GM12878 (cell line): ENCODE measurements around the gene ZNF792. TPM values are rescaled to one million over a fixed set of nuclear protein-coding genes. Genes with fewer than 3 reads are reported as not detected.

Experiments used
- ATAC-seq: fragments of 200-7000 bp; cut with Tn5 transposase; 3 replicates; pipeline ENCODE4 v1.9.1; 2020; ENCODE audit warnings: mild to moderate bottlenecking, moderate library complexity
- BruUV-seq: library from RNA; stranded (reverse); fragments of 400-500 nt; replicated peaks from 2 replicates; lab custom pipeline; 2021; lab: Mats Ljungman, UMichigan
- CTCF ChIA-PET: fragments of 300-600 bp; sonication (Branson Sonifier 250); formaldehyde crosslinking; extraction: SDS; loops from one replicate; lab custom pipeline; 2021; ENCODE audit warnings: inconsistent platforms; lab: Yijun Ruan, JAX
- POLR2A ChIA-PET: fragments of 350-600 bp; formaldehyde crosslinking; extraction: SDS; loops from one replicate; lab custom pipeline; 2021; ENCODE audit warnings: inconsistent platforms; lab: Charles Lee
- RAD21 ChIA-PET: fragments of 300-600 bp; sonication (Branson Sonifier 250); formaldehyde crosslinking; loops from one replicate; lab custom pipeline; 2023; ENCODE audit warnings: antibody characterized with exemption; ENCODE audit not compliant: unreplicated experiment; lab: Charles Lee
- SMC1A ChIA-PET: fragments of 300-600 bp; sonication (Branson Sonifier 250); formaldehyde crosslinking; loops from one replicate; lab custom pipeline; 2023; ENCODE audit not compliant: unreplicated experiment, uncharacterized antibody; lab: Charles Lee
- DNase-seq: peaks from one replicate; pipeline ENCODE4 v3.0.0-alpha.2; 2011; ENCODE audit warnings: low read depth, low spot score
- FAIRE-seq: peaks from 3 replicates; lab custom pipeline; 2011; peaks lifted over from hg19 to GRCh38; lab: Jason Lieb, UNC
- H2AFZ ChIP-seq: 2 replicates; pipeline ENCODE4 v1.6.0; 2011; ENCODE audit warnings: low read depth, low read length, control low read depth; ENCODE audit not compliant: control insufficient read depth
- H3K27ac ChIP-seq: 2 replicates; pipeline ENCODE4 v1.5.1; 2011; ENCODE audit warnings: control low read depth; ENCODE audit not compliant: control insufficient read depth, insufficient read depth
- H3K27me3 ChIP-seq, 2 experiments: replicated peaks in 1 of 2; 2 replicates each; pipeline versions ENCODE4 v1.6.0 to v1.6.1; 2011; ENCODE audit warnings: low read length in 1 of 2; ENCODE audit not compliant: control insufficient read depth in 2 of 2, insufficient read depth in 2 of 2
- H3K36me3 ChIP-seq, 2 experiments: 2 replicates each; pipeline ENCODE4 v1.5.1; 2011; ENCODE audit warnings: low read length in 1 of 2; ENCODE audit not compliant: control insufficient read depth in 2 of 2, insufficient read depth in 2 of 2
- H3K4me1 ChIP-seq: 2 replicates; pipeline ENCODE4 v1.6.1; 2011; ENCODE audit warnings: mild to moderate bottlenecking, low read length, moderate library complexity, mixed read lengths; ENCODE audit not compliant: control insufficient read depth, insufficient read depth
- H3K4me2 ChIP-seq: 2 replicates; pipeline ENCODE4 v1.6.0; 2011; ENCODE audit warnings: control low read depth; ENCODE audit not compliant: control insufficient read depth, insufficient read depth
- H3K4me3 ChIP-seq: fragments of 200-600 bp; sonication (generic); 2 replicates; pipeline ENCODE4 v1.5.1; 2016
- H3K79me2 ChIP-seq: 2 replicates; pipeline ENCODE4 v1.6.0; 2011; ENCODE audit warnings: low read length; ENCODE audit not compliant: control insufficient read depth, insufficient read depth
- H3K9ac ChIP-seq: 2 replicates; pipeline ENCODE4 v1.8.0; 2011; ENCODE audit warnings: low read length, control low read depth, mixed read lengths; ENCODE audit not compliant: control insufficient read depth, insufficient read depth
- H3K9me3 ChIP-seq: replicated peaks from 3 replicates; pipeline ENCODE4 v1.5.1; 2011; ENCODE audit warnings: mild to moderate bottlenecking, low read length; ENCODE audit not compliant: control insufficient read depth, insufficient read depth
- H4K20me1 ChIP-seq: 2 replicates; pipeline ENCODE4 v1.6.0; 2011; ENCODE audit not compliant: control insufficient read depth, insufficient read depth
- BMI1 ChIP-seq: fragments of 450-650 bp; IDR thresholded peaks from 2 replicates; pipeline ENCODE4 v1.6.1; 2016; ENCODE audit warnings: mild to moderate bottlenecking, moderate library complexity, borderline replicate concordance
- KAT2A ChIP-seq: conservative IDR thresholded peaks from 2 replicates; pipeline ENCODE4 v1.6.1; 2011; ENCODE audit warnings: low read depth, low read length; ENCODE audit not compliant: control insufficient read depth
- KDM1A ChIP-seq: fragments of 200-600 bp; sonication (generic); IDR thresholded peaks from 2 replicates; pipeline ENCODE4 v1.6.1; 2016; ENCODE audit warnings: borderline replicate concordance
- RB1 ChIP-seq: fragments of 450-650 bp; formaldehyde crosslinking; IDR thresholded peaks from 2 replicates; pipeline ENCODE4 v1.6.1; 2017; ENCODE audit warnings: mild to moderate bottlenecking, borderline replicate concordance
- SUZ12 ChIP-seq: fragments of 200-600 bp; sonication (generic); IDR thresholded peaks from one replicate; pipeline ENCODE4 v1.6.1; 2018; ENCODE audit warnings: antibody characterized with exemption, mild to moderate bottlenecking; ENCODE audit not compliant: unreplicated experiment
- TARDBP ChIP-seq: IDR thresholded peaks from 2 replicates; pipeline ENCODE4 v1.6.1; 2016; ENCODE audit warnings: borderline replicate concordance
- ZNF207 ChIP-seq: fragments of 450-650 bp; IDR thresholded peaks from 2 replicates; pipeline ENCODE4 v1.6.1; 2014; ENCODE audit warnings: antibody characterized with exemption, mild to moderate bottlenecking, borderline replicate concordance
- ZNF274 ChIP-seq: IDR thresholded peaks from one replicate; pipeline ENCODE4 v1.8.0; 2011; ENCODE audit not compliant: insufficient read length, insufficient read depth
- WGBS: methylation state at CpG from one replicate; pipeline ENCODE4 v1.1.6; 2016; ENCODE audit warnings: low lambda C conversion rate; ENCODE audit not compliant: insufficient replicate concordance, insufficient coverage; ENCODE audit errors: missing lambda C conversion rate; 5-methylcytosine and 5-hydroxymethylcytosine counted together
- in situ Hi-C: fragments of 300-500 bp; cut with MboI; formaldehyde crosslinking; loops from 9 replicates; pipeline ENCODE4 v1.14.3; 2018; ENCODE audit warnings: mixed read lengths
- intact Hi-C: fragments of 100-400 bp; cut with micrococcal nuclease; formaldehyde crosslinking; loops from one replicate; pipeline ENCODE4 v1.14.2; 2022; ENCODE audit not compliant: unreplicated experiment
- polyA plus RNA-seq, 11 experiments: library from polyadenylated mRNA; depleted of rRNA in 4 of 11; unstranded in 6 of 11; stranded (reverse) in 5 of 11; fragments of >200 nt; fragmentation: Nextera tagmentation in 4 of 11; fragmentation: Illumina TruSeq in 1 of 11; extraction: Ambion mirVana in 4 of 11; extraction: Trizol in 1 of 11; gene quantifications; 1 replicate in 1 of 11; 2 replicates in 10 of 11; pipeline versions ENCODE4 v1.2.1 to v1.2.3, GENCODE V29; 2011 to 2016; ENCODE audit warnings: inconsistent platforms in 2 of 11, missing spikeins in 2 of 11, low read depth in 1 of 11
- total RNA-seq, 4 experiments: library from RNA; depleted of rRNA in 3 of 4; stranded (reverse); fragments of >200 nt in 3 of 4; fragmentation: Illumina TruSeq in 1 of 4; extraction: Trizol in 1 of 4; gene quantifications; 2 replicates each; pipeline versions ENCODE4 v1.2.1 to v1.2.3, GENCODE V29; 2013 to 2021

Gene ZNF792
- total and polyA plus RNA-seq, 10 of the 15 experiments (the other 5 are each of a cell fraction or from before 2014, with no cell fraction given), result 0.53 to 4.8 (median 1.3) TPM

DNA sequence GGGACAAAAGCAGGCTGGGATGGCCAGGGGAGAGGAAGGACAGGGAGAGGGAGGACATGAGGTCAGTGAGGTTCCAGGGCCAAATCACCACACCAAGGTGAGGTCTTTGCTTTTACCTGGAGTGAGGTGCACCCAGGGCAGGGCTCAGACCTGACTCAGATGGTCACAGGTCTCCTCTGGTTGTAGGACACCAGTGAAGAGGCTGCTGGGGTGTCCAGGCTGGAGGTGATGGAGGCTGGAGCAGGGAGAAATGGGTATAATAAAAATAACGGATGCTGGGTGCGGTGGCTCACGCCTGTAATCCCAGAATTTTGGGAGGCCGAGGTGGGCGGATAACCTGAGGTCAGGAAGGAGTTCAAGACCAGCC is 43.0 kb upstream of the ZNF792 start:
- no peak overlapping the region for H3K4me2 ChIP-seq
- RAD21 ChIA-PET, result no interaction called here
- POLR2A ChIA-PET, result no interaction called here
- H3K27ac ChIP-seq, result no peak overlapping the region
- H3K36me3 ChIP-seq, result peaks cover 7 to 23% of the 10 kb centered on the region in 2 experiments
- WGBS, result 100% methylated on average over 5 of the region's 5 CpGs
- no peaks in the 10 kb centered on the region for H3K27me3 ChIP-seq
- TF ChIP-seq TARDBP (no peak), BMI1 (no peak), SUZ12 (no peak), ZNF207 (no peak), RB1 (no peak), KDM1A (no peak), KAT2A (no peak), ZNF274 (no peak)
- TF ChIP-seq, all 136 proteins: peak for 0
- no peak for ATAC-seq
- no peak overlapping the region for H2AFZ ChIP-seq
- H4K20me1 ChIP-seq, result peaks cover 6% of the 10 kb centered on the region; the same call in 1 of the 2 replicates
- ChIA-PET CTCF (interaction anchor here (0.8 to 2.1 kb wide), 5 partner anchors 27 to 60 kb away, joined by 3 to 10 read pairs (median 4); no protein-coding TSS in a partner anchor), SMC1A (no interaction called here)
- intact Hi-C loops, result no loop called here
- in situ Hi-C loops, result no loop called here
- no peaks in the 10 kb centered on the region for H3K9me3 ChIP-seq
- peaks cover 16% of the 10 kb centered on the region for H3K4me1 ChIP-seq
- no peak overlapping the region for H3K4me3 ChIP-seq
- no peak for FAIRE-seq
- H3K79me2 ChIP-seq, result peaks cover 29% of the 10 kb centered on the region
- BruUV-seq, result no TSS peak
- H3K9ac ChIP-seq, result no peak overlapping the region
- no peak for DNase-seq
